NCI-H1092 treated with DMSO at 0.1 percent for 48 hours (cell line): ENCODE data around the gene TIMM13.
"Not testable (repeated sequence)": the region's sequence is repeated elsewhere in the genome, so short reads cannot be mapped to it uniquely, and the experiment has no call there.

Source experiments
- DNase-seq: peaks from one replicate; lab custom pipeline; 2025; lab: John Stamatoyannopoulos, UW

TIMM13 gene

DNA sequence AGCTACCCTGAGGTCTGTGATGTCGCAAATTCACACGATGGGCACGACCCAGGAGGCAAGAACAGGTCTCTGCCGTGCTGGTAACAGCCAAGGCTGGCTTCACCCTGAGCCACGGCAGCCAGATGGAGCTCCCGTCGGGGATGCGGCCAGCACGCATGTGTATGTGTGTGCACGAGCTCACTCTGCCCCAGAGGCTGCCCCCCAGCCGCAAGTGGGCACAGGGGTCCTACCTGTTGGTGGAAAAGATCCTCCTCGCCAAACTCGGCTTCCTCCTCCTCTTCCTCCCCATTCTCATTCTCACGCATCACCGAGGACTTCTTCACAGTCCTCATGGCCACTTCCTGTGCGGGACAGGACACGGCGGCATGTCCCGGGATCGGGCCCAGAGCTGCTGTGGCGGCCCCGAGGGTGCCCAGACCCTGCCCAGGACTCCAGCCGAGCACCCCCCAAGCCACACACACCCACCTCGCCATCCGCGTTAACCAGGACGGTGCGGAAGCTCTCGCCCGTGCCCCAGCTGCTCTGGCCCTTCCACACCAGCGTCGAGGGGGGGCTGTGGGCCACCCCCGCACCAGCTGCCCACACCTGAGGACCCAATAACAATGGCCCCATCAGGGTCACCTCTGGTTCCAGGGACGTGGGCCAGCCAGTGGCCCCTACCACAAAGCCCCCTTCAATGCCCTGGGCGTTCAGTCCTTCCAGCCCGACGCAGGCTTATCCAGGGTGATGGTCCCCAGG, 4.1 kb upstream of the TIMM13 start:
- DNase-seq = no peak

DNA sequence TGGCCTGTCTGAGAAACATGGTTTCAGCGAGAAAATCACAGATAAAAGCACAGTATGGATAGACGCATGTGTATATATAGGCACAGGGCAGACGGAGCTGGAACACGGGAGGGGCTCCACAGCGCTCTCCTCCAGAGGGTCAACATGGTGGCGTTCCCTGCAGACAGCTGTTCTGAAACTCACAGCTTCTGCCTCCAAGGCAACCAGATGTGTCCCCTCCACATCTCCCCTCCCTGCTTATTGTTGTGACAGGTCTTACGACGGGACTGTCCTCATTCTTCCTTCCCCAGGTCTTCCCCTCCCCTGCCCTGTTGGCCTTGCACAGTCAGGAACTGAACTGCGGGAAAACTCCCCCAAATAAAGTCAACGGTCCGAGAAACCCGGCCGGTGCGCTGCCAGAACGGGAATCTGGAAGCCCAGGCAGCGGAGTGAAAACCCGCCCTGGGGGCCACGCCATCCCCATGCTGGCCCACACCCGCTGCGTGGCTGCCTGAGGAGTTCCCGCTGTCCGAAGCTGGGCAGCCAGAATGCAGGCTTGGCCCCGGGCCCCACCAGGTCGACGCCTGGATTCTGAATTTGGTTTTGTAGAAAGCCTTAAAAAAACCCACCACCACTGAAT, 2.6 kb upstream of the TIMM13 start:
- no peak for DNase-seq

DNA sequence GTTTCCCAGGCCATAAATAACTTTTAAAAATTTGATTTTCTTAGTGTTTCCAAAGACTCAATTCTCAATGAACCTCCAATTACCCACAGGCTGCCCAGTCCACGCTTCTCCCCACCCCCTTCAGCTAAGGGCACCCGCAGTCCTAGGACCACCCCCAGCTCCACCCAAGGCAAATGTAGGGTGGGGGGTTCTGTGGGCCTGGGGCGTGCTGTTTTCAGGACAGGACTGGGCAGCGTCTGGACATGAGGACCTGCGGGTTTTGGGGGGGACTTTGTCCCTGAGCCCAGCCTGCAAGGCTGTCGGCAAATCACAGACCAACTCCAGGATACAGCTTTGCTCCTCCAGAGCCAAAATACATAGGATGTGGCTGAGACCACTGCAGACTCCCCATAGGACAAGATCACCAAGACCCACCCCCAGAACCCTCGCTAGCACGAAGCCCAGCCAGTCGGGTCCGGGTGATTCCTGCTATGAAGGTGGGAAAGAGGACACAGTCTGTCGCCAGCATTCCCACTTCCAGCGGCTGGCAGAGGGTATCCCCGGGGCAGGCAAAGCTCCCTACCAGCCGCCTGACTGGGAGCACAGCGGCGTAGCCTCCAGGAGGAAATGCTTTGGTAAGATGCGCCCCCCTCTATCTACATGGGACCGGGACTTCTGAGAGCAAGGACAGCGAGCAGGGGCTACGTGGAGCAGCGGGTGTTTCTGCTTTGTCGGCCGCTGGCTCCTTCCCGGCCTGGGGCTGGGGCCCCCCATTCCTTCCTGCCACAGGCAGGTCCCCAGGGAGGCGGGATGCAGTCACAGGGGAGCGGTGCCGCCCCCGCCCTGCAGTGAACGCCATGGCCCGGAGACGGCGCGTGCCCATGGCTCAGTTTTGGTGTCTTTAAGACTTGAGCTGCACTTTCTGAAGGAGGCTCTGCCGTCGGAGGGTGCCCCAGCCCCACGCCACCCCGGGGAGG, 1.6 kb upstream of the TIMM13 start:
- DNase-seq = peak; percentile 44

DNA sequence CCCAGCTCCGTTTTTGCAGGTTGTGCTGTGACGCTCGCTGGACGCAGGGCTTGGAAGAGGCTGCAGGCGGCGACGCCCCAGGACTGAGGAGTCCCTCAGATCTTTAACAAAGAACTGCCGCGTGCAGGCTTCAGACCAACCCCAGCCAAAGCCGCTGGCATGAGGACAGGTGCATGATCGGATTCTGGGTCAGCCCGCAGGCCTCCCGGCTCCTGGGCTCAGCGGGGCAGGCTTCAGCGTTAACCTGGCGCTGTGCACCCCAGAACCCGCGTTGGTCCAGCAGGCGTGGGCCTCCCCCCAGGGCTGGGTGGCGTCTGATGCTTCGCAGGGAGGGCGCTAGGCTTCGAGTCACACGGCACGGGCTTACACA, 920 bp upstream of the TIMM13 start:
- peak; percentile 50 for DNase-seq

DNA sequence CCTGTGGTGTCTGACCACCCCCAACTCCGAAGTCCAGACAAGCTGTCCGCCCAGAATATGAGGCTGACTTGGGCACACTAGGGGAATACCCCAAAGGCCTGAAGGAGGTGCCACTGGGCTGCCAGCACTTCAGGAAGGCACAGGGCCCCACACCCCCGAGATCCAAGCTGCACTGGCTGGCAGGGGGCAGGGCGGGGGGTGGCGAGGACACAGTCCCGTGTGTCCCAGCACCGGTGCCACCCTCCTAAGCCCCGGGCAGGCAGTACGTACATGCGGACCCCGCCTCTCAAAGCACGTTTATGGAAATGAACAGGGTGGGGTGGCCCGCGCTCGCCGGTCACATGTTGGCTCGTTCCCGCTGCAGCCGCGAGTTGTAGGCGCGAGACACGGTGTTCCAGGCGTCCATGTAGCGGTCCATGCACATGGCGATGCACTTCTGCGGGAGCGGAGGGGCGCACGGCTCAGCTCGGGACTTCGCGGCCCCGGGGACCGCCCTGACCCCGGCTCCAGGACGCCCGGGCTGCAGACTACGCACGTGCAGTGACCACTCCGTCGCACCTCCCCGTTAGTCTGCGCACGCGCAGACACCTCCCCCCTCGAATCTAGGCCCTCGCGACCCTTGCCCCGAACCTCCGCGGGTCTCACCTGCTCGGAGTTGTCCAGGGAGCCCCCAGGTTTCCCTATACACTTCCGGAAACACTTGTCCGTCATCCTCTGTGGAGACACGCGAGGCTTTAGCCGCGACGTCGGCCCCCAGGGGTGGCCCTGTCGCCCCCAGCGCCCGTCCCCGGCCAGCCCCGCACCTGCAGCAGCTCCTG, 566 bp downstream of the TIMM13 start:
- DNase-seq = peak; percentile 25

DNA sequence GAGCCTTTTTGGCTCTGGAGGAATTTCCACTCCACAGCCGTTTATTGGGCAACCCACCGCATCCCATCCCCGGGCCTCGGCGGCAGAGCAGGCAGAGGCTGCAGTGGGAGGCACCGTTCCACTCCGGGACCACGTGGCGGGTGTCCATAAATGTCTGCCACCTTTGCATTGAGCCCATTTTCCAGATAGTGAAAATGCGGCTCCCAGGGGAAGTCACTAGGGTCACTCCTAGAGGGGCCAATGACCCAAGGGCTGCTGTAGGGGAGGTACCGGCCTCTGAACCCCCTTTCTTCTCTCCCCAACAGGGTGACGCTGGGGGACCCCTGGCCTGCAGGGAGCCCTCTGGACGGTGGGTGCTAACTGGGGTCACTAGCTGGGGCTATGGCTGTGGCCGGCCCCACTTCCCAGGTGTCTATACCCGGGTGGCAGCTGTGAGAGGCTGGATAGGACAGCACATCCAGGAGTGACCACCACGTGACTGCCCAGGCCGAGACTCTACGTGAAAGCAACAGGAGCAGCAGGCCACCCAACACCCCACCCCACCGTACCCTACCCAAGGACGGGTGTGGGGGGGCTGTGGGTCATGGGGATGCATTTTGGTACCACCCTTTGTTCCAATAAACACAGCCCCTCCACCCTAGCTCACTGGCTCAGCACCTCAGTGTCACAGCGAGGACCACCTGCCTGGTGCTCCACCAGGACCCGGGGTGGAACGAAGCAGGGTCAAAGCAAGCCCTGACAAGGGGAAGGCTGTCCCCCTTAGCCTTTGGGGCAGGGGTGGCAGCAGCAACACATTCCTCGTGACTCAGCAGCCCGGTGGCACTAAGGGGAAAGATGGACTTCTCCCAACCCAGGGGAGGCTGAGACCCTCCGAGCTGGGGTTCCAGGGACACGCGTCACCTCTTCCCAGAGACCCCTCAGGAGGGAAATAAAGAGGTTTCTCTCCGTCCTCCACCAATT, 1.5 kb downstream of the TIMM13 start:
- no peak for DNase-seq

DNA sequence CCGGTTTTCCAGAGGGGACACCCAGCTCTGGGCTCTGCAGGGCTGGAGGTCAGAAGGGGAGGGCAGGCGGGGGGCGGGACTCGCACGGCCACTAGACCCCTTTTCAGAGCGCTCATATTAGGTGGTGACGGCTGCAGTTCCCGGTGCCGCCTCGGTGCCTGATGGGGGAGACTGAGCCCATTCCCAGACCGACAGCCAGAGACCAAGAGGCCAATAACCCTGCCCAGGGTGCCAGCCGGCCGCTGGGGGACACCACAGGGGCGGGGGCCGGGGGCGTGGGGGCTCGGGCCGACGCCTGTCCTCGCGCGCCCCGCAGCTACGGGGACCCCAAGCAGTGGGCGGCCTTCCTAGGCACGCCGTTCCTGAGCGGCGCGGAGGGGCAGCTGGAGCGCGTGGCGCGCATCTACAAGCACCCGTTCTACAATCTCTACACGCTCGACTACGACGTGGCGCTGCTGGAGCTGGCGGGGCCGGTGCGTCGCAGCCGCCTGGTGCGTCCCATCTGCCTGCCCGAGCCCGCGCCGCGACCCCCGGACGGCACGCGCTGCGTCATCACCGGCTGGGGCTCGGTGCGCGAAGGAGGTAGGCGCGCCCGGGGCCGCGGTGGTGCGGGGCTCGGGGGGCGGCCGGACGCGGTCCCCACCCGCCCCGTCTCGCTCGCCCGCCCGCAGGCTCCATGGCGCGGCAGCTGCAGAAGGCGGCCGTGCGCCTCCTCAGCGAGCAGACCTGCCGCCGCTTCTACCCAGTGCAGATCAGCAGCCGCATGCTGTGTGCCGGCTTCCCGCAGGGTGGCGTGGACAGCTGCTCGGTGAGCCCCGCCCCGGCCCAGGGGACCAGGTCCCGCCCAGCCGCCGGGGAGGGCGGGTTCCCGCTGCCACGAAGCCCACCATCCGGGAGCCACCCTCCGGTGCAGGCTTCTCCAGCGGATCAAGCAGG, 2.4 kb downstream of the TIMM13 start:
- no peak for DNase-seq

DNA sequence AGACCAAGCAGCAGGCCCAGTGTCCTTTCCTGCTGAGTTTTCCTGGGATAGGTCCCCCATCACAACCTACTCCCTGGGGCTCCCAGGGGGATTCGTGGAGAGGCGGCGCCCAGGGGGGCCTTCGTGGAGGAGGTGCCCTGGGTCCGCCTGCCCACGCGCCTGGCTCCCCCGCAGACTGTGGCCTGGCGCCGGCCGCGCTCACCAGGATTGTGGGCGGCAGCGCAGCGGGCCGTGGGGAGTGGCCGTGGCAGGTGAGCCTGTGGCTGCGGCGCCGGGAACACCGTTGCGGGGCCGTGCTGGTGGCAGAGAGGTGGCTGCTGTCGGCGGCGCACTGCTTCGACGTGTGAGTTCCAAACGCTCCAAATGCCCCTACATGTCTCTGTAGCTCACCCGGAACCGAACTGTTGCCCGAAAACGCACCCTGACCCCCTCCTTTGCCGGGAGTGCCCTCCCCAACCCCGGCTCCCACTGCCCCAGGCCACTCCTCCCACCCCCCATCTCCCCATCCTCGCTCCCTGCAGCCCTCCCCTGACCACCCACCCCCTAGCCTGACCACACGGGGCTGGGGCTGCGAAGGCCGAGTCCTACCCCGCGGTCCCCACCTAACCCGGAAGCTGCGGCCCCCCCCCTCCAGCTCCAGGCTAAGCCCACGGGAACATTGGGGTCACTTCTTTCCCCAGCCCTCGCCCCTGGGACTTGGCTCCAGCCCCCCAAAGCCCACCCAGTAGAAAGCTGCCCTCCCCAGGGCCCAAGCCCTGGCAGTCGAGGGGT, 3.3 kb downstream of the TIMM13 start:
- no peak for DNase-seq

DNA sequence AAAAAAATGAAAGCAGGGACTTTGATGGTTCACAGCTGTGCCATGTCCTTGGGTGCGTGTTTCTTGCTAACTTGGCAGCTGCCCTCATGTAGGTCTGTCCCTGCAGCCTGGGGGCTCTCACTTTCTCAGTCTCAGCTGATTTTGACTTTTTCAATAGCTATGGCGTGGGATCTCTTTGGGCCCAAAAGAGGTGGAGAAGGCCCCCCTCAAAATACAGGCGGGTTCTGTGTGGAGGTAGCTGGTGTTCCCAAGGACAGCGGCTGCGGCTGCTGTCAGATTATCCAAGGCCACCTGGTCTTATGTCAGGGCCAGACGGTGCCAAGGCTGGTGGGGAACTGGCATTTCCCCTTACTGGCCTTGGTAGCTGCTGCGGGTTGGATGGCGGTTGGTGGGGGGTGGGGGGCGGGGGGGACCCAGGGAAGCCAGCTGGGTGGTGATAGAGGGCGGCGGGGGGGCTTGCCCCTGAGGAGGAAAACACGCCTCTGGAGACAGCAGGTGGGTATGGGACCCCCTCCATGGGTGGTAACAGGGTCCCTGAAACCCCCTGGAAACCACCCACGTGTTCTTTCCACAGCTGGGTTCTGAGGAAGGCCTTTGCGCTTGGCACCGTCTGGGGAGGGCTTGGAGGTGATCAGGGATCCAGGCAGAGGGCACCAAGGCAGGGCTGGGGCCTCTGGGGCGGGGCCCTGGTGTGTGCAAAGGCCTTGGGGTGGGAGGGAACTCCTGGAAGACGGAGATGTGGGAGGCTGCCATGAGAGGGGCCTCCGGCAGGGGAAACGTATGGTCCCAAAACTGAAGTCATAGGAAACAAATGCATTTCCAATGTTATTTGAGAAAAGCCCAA, 4.1 kb downstream of the TIMM13 start:
- no peak for DNase-seq

DNA sequence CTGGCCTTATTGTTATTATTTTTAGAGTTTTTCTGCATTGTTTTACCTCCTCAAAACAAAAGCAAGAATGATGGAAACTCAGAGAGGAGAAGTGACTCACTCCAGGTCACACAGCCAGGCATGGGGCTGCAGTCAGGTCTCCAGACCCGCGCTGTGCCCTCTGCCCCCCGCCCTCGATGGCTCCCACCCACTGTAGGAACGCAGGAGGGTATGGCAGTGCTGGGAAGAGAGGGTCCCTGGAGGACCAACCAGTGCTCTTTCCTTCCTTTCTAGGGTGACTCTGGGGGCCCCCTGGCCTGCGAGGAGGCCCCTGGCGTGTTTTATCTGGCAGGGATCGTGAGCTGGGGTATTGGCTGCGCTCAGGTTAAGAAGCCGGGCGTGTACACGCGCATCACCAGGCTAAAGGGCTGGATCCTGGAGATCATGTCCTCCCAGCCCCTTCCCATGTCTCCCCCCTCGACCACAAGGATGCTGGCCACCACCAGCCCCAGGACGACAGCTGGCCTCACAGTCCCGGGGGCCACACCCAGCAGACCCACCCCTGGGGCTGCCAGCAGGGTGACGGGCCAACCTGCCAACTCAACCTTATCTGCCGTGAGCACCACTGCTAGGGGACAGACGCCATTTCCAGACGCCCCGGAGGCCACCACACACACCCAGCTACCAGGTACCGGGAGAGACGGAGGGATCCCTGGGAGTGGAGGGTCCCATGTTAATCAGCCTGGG, 5.6 kb downstream of the TIMM13 start:
- DNase-seq = no peak

DNA sequence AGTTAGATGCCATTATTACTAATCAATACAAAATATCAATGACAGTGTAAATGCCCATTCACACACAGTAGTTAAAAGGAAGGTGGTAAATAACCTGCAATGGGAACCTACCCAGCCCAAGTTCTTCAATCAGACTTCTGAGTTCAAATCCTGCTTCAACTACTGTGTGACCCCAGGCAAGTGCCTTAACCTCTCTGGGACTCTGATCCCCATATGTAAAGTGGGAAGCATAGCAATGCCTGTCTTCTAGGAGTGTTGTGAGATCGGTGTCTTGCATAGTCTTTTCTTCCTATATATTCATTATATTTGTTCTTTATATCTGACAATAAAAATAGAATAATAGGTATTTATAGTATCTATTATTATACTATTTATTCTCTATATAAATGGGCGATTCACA, 6.9 kb downstream of the TIMM13 start:
- no peak for DNase-seq

DNA sequence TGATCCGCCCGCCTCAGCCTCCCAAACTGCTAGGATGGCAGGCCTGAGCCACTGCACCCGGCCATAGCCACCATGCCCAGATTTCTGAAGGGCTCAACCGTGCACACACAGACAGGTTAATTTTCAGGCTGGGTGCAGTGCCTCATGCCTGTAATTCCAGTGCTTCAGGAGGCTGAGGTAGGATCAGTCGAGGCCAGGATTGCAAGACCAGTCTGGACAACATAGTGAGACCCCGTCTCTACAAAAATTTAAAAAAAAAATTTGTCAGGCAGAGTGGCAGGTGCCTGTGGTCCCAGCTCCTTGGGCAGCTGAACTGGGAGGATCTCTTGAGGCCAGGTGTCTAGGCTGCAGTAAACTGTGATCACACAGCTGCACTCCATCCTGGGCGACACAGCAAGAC, 7.6 kb downstream of the TIMM13 start:
- no peak for DNase-seq

DNA sequence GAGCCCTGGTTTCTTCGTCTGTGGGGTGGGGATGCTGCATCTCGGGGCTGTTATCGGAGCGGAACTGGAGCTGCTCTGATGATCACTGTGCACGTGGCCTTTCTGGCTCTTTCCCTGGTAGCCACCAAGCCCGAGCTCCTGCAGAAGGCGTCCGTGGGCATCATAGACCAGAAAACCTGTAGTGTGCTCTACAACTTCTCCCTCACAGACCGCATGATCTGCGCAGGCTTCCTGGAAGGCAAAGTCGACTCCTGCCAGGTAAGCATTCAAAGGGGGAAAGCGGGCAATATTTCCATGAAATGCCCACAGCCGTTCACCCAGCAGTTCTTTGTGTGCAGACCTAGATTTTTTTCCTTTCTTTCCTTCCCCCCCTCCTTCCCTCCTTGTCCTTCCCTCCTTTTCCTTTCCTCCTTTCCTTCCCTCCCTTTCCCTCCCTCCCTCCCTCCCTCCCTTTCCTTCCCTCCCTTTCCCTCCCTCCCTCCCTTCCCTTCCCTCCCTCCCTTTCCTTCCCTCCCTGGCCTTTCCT, 9.4 kb downstream of the TIMM13 start:
- no peak for DNase-seq

DNA sequence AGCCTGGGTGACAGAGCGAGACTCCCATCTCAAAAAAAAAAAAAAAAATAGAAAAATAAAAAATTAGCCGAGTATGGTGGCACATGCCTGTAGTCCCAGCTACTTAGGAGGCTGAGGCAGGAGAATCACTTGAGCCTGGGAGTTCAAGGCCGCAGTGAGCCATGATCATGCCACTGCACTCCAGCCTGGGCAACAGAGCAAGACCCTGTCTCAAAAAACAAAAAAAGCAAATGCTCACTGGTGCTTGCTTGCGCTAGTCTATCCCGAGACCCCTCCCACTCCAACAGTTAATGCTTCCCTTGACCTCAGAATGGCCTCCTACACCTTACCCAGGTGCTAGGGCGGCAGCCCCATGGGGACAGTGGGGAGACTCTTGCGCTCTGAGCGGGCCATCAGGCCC, 9.9 kb downstream of the TIMM13 start:
- DNase-seq = not testable (repeated sequence)

DNA sequence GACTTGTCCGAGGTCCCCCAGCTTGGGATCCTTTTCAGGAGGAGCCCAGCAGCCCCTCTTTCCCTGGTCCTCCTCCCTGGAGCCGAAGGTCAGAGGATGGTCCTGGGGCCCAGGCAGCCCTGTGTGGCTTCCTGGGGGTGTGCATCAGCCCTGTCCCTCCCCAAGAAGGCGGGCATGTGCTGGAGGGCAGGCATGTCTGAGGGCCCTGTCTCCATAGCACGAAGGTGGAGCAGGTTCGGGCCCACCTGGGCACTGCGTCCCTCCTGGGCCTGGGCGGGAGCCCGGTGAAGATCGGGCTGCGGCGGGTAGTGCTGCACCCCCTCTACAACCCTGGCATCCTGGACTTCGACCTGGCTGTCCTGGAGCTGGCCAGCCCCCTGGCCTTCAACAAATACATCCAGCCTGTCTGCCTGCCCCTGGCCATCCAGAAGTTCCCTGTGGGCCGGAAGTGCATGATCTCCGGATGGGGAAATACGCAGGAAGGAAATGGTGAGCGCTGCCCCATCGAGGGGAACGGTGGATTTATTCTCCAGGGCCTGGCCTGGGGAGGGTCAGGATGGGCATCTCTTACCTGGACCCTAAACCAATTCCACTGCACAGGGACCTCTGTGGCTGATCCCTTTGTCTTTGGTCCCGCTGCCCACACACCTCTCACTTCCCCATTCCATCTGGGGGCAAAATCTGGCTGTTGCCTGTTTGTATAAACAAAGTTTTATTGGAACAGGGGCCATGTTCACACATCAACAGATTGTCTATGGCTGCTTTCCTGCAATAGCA, 10.9 kb downstream of the TIMM13 start:
- no peak for DNase-seq

DNA sequence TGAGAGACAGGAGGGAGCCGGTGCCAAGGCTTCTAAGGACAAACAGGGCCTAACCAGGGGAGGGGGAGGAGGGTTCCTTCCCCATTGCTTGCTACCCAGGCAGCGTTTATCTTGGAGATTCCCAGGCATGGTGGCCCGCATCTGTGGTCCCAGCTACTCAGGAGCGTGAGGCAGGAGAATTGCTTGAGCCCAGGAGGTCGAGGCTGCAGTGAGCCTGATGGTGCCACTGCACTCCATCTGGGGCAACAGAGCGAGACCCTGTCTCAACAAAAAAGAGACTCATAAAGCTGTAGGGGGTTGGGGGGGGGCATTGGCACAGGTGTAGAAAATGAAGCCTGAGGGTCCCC, 11.4 kb downstream of the TIMM13 start:
- no peak for DNase-seq
